H9 (cell line): ENCODE data around the gene ARHGAP11A. TPM values are rescaled to one million over a fixed set of nuclear protein-coding genes. Genes with fewer than 3 reads are reported as not detected.

Source experiments
- DNase-seq: peaks from one replicate; pipeline ENCODE4 v3.0.0-alpha.2; 2017
- H2AFZ ChIP-seq: one replicate; pipeline ENCODE4 v1.6.1; 2013; ENCODE audit warnings: mild to moderate bottlenecking, low read length, control low read depth, moderate library complexity
- H2AK5ac ChIP-seq: 2 replicates; pipeline ENCODE4 v1.6.1; 2013; ENCODE audit warnings: low read length, control low read depth, mixed read lengths; ENCODE audit not compliant: insufficient read length
- H2BK120ac ChIP-seq: one replicate; pipeline ENCODE4 v1.6.1; 2013; ENCODE audit warnings: low read depth, mild to moderate bottlenecking, low read length, control low read depth, inconsistent platforms; ENCODE audit not compliant: poor library complexity, severe bottlenecking
- H2BK12ac ChIP-seq: 2 replicates; pipeline ENCODE4 v1.6.1; 2013; ENCODE audit warnings: low read length, control low read depth, mixed read lengths, low read depth; ENCODE audit not compliant: insufficient read length
- H2BK15ac ChIP-seq: 2 replicates; pipeline ENCODE4 v1.6.1; 2013; ENCODE audit warnings: low read depth, low read length, control low read depth
- H2BK20ac ChIP-seq: one replicate; pipeline ENCODE4 v1.6.1; 2013; ENCODE audit warnings: low read depth, mild to moderate bottlenecking, low read length, control low read depth, inconsistent platforms; ENCODE audit not compliant: poor library complexity, severe bottlenecking
- H2BK5ac ChIP-seq: 2 replicates; pipeline ENCODE4 v1.6.1; 2013; ENCODE audit warnings: low read length, control low read depth, mixed read lengths; ENCODE audit not compliant: insufficient read length
- H3K14ac ChIP-seq: 2 replicates; pipeline ENCODE4 v1.6.1; 2013; ENCODE audit warnings: low read length, control low read depth; ENCODE audit not compliant: insufficient read depth
- H3K18ac ChIP-seq: 2 replicates; pipeline ENCODE4 v1.6.1; 2013; ENCODE audit warnings: low read depth, mild to moderate bottlenecking, mixed read lengths, low read length, control low read depth; ENCODE audit not compliant: insufficient read length
- H3K23ac ChIP-seq: 2 replicates; pipeline ENCODE4 v1.6.1; 2013; ENCODE audit warnings: low read length, control low read depth, mixed read lengths, low read depth; ENCODE audit not compliant: insufficient read length
- H3K23me2 ChIP-seq: 2 replicates; pipeline ENCODE4 v1.6.1; 2013; ENCODE audit warnings: low read depth, mild to moderate bottlenecking, mixed read lengths, low read length, control low read depth; ENCODE audit not compliant: insufficient read length, poor library complexity, severe bottlenecking
- H3K27ac ChIP-seq: 2 replicates; pipeline ENCODE4 v1.5.1; 2013; ENCODE audit warnings: low read length, control low read depth, mixed read lengths, low read depth; ENCODE audit not compliant: insufficient read length
- H3K27me3 ChIP-seq: 2 replicates; pipeline ENCODE4 v1.6.1; 2013; ENCODE audit warnings: low read length, control low read depth, inconsistent platforms; ENCODE audit not compliant: insufficient read depth
- H3K4ac ChIP-seq: 2 replicates; pipeline ENCODE4 v1.6.1; 2013; ENCODE audit warnings: low read depth, mild to moderate bottlenecking, control low read depth, inconsistent platforms, low read length, moderate library complexity
- H3K4me1 ChIP-seq: 2 replicates; pipeline ENCODE4 v1.6.1; 2013; ENCODE audit warnings: low read length, control low read depth, inconsistent platforms; ENCODE audit not compliant: insufficient read depth
- H3K4me2 ChIP-seq: 2 replicates; pipeline ENCODE4 v1.6.1; 2013; ENCODE audit warnings: low read length, control low read depth, mixed read lengths; ENCODE audit not compliant: insufficient read length, insufficient read depth
- H3K56ac ChIP-seq: 2 replicates; pipeline ENCODE4 v1.6.1; 2013; ENCODE audit warnings: low read depth, mild to moderate bottlenecking, mixed read lengths, low read length, control low read depth; ENCODE audit not compliant: insufficient read length
- H3K79me1 ChIP-seq: 2 replicates; pipeline ENCODE4 v1.6.1; 2013; ENCODE audit warnings: low read depth, mild to moderate bottlenecking, moderate library complexity, low read length, control low read depth, inconsistent platforms; ENCODE audit not compliant: insufficient read depth, poor library complexity, severe bottlenecking
- H3K79me2 ChIP-seq: 2 replicates; pipeline ENCODE4 v1.6.1; 2013; ENCODE audit warnings: low read length, control low read depth, inconsistent platforms; ENCODE audit not compliant: insufficient read depth
- H3K9ac ChIP-seq: 2 replicates; pipeline ENCODE4 v1.6.1; 2013; ENCODE audit warnings: low read length, control low read depth, mixed read lengths; ENCODE audit not compliant: insufficient read length; ENCODE audit errors: extremely low read depth
- H3K9me3 ChIP-seq: one replicate; pipeline ENCODE4 v1.6.1; 2013; ENCODE audit warnings: low read depth, low read length, inconsistent platforms; ENCODE audit not compliant: control insufficient read depth
- H3T11ph ChIP-seq: one replicate; pipeline ENCODE4 v1.6.1; 2013; ENCODE audit warnings: mild to moderate bottlenecking, low read length, control low read depth, inconsistent platforms
- H4K20me1 ChIP-seq: one replicate; pipeline ENCODE4 v1.6.1; 2013; ENCODE audit not compliant: control insufficient read depth, insufficient read length, insufficient read depth
- H4K5ac ChIP-seq: 2 replicates; pipeline ENCODE4 v1.6.1; 2013; ENCODE audit warnings: low read depth, mild to moderate bottlenecking, mixed read lengths, low read length, control low read depth; ENCODE audit not compliant: insufficient read length
- H4K8ac ChIP-seq: replicated peaks from 2 replicates; pipeline ENCODE4 v1.6.1; 2013; ENCODE audit warnings: low read length, control low read depth, mixed read lengths, low read depth; ENCODE audit not compliant: insufficient read length
- H4K91ac ChIP-seq: 2 replicates; pipeline ENCODE4 v1.6.1; 2013; ENCODE audit warnings: low read depth, mild to moderate bottlenecking, moderate library complexity, mixed read lengths, low read length, control low read depth; ENCODE audit not compliant: insufficient read length
- H3K27ac Mint-ChIP-seq, 3 experiments: 2 replicates in 2 of 3; 3 replicates in 1 of 3; pipeline ENCODE4 v1.8.0; 2020 to 2021; ENCODE audit warnings: mixed read lengths in 3 of 3, mild to moderate bottlenecking in 1 of 3, moderate library complexity in 1 of 3
- H3K27me3 Mint-ChIP-seq: 2 replicates; pipeline ENCODE4 v1.8.0; 2021; ENCODE audit warnings: low read depth, mild to moderate bottlenecking, moderate library complexity, mixed read lengths
- H3K36me3 Mint-ChIP-seq, 3 experiments: 2 replicates in 2 of 3; 3 replicates in 1 of 3; pipeline ENCODE4 v1.8.0; 2020 to 2021; ENCODE audit warnings: low read depth in 3 of 3, mixed read lengths in 3 of 3; ENCODE audit not compliant: insufficient read depth in 1 of 3
- H3K4me1 Mint-ChIP-seq, 2 experiments: 2 replicates each; pipeline ENCODE4 v1.8.0; 2020; ENCODE audit warnings: mixed read lengths in 2 of 2
- H3K4me3 Mint-ChIP-seq, 2 experiments: 2 replicates in 1 of 2; 3 replicates in 1 of 2; pipeline ENCODE4 v1.8.0; 2020 to 2021; ENCODE audit warnings: mild to moderate bottlenecking in 2 of 2, mixed read lengths in 2 of 2, moderate library complexity in 1 of 2
- H3K9me3 Mint-ChIP-seq, 2 experiments: 2 replicates in 1 of 2; 3 replicates in 1 of 2; pipeline ENCODE4 v1.8.0; 2020; ENCODE audit warnings: mild to moderate bottlenecking in 2 of 2, mixed read lengths in 2 of 2, moderate library complexity in 1 of 2
- WGBS: extraction: QIAGEN DNeasy Blood & Tissue Kit; methylation state at CpG from one replicate; pipeline ENCODE4 v1.1.7; 2013; ENCODE audit warnings: missing lambda C conversion rate, low lambda C conversion rate, mixed read lengths; ENCODE audit not compliant: insufficient read length; ENCODE audit errors: extremely low coverage; 5-methylcytosine and 5-hydroxymethylcytosine counted together
- total RNA-seq: library from RNA; stranded (reverse); gene quantifications from 2 replicates; pipeline ENCODE4 v1.2.1, GENCODE V29; 2021
- TF ChIP-seq, protein P1 (sequence below): fragments of 200-600 bp; sonication (generic); conservative IDR thresholded peaks from 3 replicates; pipeline ENCODE4 v1.8.0; 2021; ENCODE audit warnings: antibody characterized with exemption, mild to moderate bottlenecking

ARHGAP11A gene
- total RNA-seq, 1 experiment from 2014 or later: 94.4 TPM

DNA sequence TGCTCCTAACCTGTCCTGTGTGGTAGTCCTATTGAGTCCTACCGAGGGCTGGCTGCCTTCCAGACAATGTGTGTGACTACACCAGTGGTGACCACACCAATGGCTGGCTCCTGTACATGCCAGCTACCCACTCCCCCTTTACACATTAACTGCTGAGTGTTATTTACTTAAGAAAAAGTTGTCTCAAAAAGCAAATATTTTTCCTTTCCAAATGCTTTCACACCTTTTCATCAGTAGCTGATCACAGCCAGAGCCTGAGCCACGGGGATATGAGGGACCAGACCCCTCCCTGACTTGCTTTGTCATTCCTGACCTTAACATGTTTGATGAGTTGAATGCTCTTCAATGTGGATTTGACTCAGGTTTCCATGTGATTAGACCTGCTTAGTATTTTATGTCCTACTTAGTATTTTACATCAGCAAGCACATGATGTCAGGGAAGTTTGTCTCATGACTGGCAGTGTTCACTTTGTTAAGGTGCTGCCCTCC is 72.9 kb downstream of the ARHGAP11A start:
- Histone ChIP-seq H3K14ac (no peak overlapping the region), H3K56ac (no peak overlapping the region), H2AK5ac (no peak overlapping the region), H3T11ph (no peak overlapping the region), H4K91ac (no peak overlapping the region), H3K27me3 (no peaks in the 10 kb centered on the region), H2BK5ac (no peak overlapping the region), H4K5ac (no peak overlapping the region), H3K23ac (no peak overlapping the region), H2AFZ (no peak overlapping the region), H3K23me2 (no peaks in the 10 kb centered on the region), H3K79me1 (no peaks in the 10 kb centered on the region), H2BK12ac (no peak overlapping the region), H3K4me2 (no peak overlapping the region), H3K18ac (no peak overlapping the region), H3K79me2 (no peaks in the 10 kb centered on the region), H3K4me1 (peaks cover 4% of the 10 kb centered on the region; the same call in 1 of the 2 replicates), H3K4ac (no peak overlapping the region), H2BK20ac (no peak overlapping the region), H3K9ac (no peak overlapping the region), H3K27ac (no peak overlapping the region), H4K8ac (no peak overlapping the region), H3K9me3 (no peaks in the 10 kb centered on the region), H2BK120ac (no peak overlapping the region), H4K20me1 (no peaks in the 10 kb centered on the region), H2BK15ac (no peak overlapping the region)
- Mint-ChIP-seq H3K27ac (0 out of 7 replicates have a peak overlapping the region, but pooled peaks of 1 of the 3 experiments have one; percentile 34), H3K4me3 (no peak overlapping the region), H3K9me3 (no peaks in the 10 kb centered on the region; a peak in 1 of 5 replicates), H3K4me1 (peaks cover 7 to 16% of the 10 kb centered on the region in 2 experiments; a peak in 3 of 4 replicates), H3K27me3 (no peaks in the 10 kb centered on the region; the same call in 1 of the 2 replicates), H3K36me3 (peaks cover 4 to 29% (median 7%) of the 10 kb centered on the region in 3 experiments; a peak in 6 of 7 replicates)
- TF ChIP-seq, protein P1, sequence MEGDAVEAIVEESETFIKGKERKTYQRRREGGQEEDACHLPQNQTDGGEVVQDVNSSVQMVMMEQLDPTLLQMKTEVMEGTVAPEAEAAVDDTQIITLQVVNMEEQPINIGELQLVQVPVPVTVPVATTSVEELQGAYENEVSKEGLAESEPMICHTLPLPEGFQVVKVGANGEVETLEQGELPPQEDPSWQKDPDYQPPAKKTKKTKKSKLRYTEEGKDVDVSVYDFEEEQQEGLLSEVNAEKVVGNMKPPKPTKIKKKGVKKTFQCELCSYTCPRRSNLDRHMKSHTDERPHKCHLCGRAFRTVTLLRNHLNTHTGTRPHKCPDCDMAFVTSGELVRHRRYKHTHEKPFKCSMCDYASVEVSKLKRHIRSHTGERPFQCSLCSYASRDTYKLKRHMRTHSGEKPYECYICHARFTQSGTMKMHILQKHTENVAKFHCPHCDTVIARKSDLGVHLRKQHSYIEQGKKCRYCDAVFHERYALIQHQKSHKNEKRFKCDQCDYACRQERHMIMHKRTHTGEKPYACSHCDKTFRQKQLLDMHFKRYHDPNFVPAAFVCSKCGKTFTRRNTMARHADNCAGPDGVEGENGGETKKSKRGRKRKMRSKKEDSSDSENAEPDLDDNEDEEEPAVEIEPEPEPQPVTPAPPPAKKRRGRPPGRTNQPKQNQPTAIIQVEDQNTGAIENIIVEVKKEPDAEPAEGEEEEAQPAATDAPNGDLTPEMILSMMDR: no peak
- DNase-seq: no peak
- WGBS: no CpG with 5 or more reads among the region's 2 CpGs

Other genes with a start within 250 kb of the ARHGAP11A start
- gene GOLGA8K, start 212.2 kb upstream of the ARHGAP11A start, total RNA-seq: 0.85 TPM in 1 of 2 replicates, not detected in the other
- not detected in 2 replicates for gene GOLGA8O, start 159.9 kb upstream of the ARHGAP11A start, total RNA-seq
- gene GOLGA8N, start 22.0 kb upstream of the ARHGAP11A start, total RNA-seq: 0.50 and 0.57 TPM in 2 replicates
- 23.9 and 24.2 TPM in 2 replicates for gene SCG5, start 26.2 kb downstream of the ARHGAP11A start, total RNA-seq
- gene GREM1, start 102.5 kb downstream of the ARHGAP11A start, total RNA-seq: 1.0 and 1.1 TPM in 2 replicates